CD4-positive, alpha-beta T cell (primary cell): ENCODE measurements around the gene RBP5. TPM values are rescaled to one million over a fixed set of nuclear protein-coding genes. Genes with fewer than 3 reads are reported as not detected.

Experiments
- ATAC-seq: fragments of 200-7000 bp; cut with Tn5 transposase; one replicate; pipeline ENCODE4 v1.10.0; 2022; ENCODE audit warnings: mild to moderate bottlenecking; ENCODE audit not compliant: poor library complexity
- CTCF ChIA-PET: fragments of 350-600 bp; sonication (Branson Sonifier 250); formaldehyde crosslinking; loops from one replicate; lab custom pipeline; 2021; ENCODE audit warnings: antibody characterized with exemption, inconsistent platforms; lab: Charles Lee
- POLR2A ChIA-PET: fragments of 350-600 bp; sonication (Branson Sonifier 250); formaldehyde crosslinking; loops from one replicate; lab custom pipeline; 2021; ENCODE audit warnings: antibody characterized with exemption, inconsistent platforms; lab: Charles Lee
- DNase-seq, 14 experiments: peaks; one replicate each; pipeline ENCODE4 v3.0.0-alpha.2; 2013 to 2020; ENCODE audit warnings: mixed read lengths in 2 of 14
- H3K27ac ChIP-seq, 2 donors: one replicate each; pipeline versions ENCODE4 v1.5.1 to v1.7.0; 2013; ENCODE audit warnings: low read length in 2 of 2, low read depth in 1 of 2, mild to moderate bottlenecking in 1 of 2
- H3K27me3 ChIP-seq, 2 experiments: 1 replicate in 1 of 2; 2 replicates in 1 of 2; pipeline versions ENCODE4 v1.6.1 to v1.7.0; 2013; ENCODE audit warnings: low read length in 2 of 2, control low read depth in 1 of 2, mild to moderate bottlenecking in 1 of 2, moderate library complexity in 1 of 2; ENCODE audit not compliant: insufficient read depth in 2 of 2, control insufficient read depth in 1 of 2
- H3K36me3 ChIP-seq: one replicate; pipeline ENCODE4 v1.6.1; 2013; ENCODE audit warnings: low read length, control low read depth; ENCODE audit not compliant: insufficient read depth
- H3K4me1 ChIP-seq: one replicate; pipeline ENCODE4 v1.6.1; 2013; ENCODE audit warnings: low read length, control low read depth; ENCODE audit not compliant: insufficient read depth
- H3K4me3 ChIP-seq: one replicate; pipeline ENCODE4 v1.5.1; 2013; ENCODE audit warnings: mild to moderate bottlenecking, low read length, moderate library complexity
- H3K9me3 ChIP-seq, 2 experiments: 1 replicate in 1 of 2; 2 replicates in 1 of 2; pipeline versions ENCODE4 v1.6.1 to v1.7.0; 2013; ENCODE audit warnings: low read length in 2 of 2, mild to moderate bottlenecking in 2 of 2, control low read depth in 1 of 2, moderate library complexity in 1 of 2; ENCODE audit not compliant: control insufficient read depth in 1 of 2, insufficient read depth in 1 of 2
- H3K27ac Mint-ChIP-seq: one replicate; pipeline ENCODE4 v1.8.0; 2020; ENCODE audit warnings: mixed read lengths
- H3K27me3 Mint-ChIP-seq: one replicate; pipeline ENCODE4 v1.8.0; 2021; ENCODE audit warnings: mixed read lengths
- H3K36me3 Mint-ChIP-seq: one replicate; pipeline ENCODE4 v1.8.0; 2021; ENCODE audit warnings: low read depth, mixed read lengths
- H3K4me1 Mint-ChIP-seq: one replicate; pipeline ENCODE4 v1.8.0; 2021; ENCODE audit warnings: low read depth, mixed read lengths
- H3K4me3 Mint-ChIP-seq: one replicate; pipeline ENCODE4 v1.8.0; 2020; ENCODE audit warnings: mild to moderate bottlenecking, mixed read lengths
- H3K9me3 Mint-ChIP-seq: one replicate; pipeline ENCODE4 v1.8.0; 2020; ENCODE audit warnings: mixed read lengths
- CTCF ChIP-seq: fragments of 200-600 bp; IDR thresholded peaks from one replicate; pipeline ENCODE4 v1.8.0; 2022; ENCODE audit warnings: antibody characterized with exemption, mild to moderate bottlenecking
- intact Hi-C, 2 experiments: fragments of 100-400 bp; cut with DNase I in 1 of 2; cut with micrococcal nuclease in 1 of 2; formaldehyde crosslinking; loops; one replicate each; pipeline versions ENCODE4 v1.15.1 to v1.9.0; 2023 to 2025; cut with DNase I, micrococcal nuclease
- total RNA-seq, 174 experiments: library from RNA in 2 of 174; stranded (reverse) in 2 of 174; gene quantifications; one replicate each; pipeline ENCODE4 v1.2.3 and lab custom pipeline; 2021 to 2026

Gene RBP5
- total RNA-seq, 2 experiments from 2014 or later = not detected

- no peaks in the 10 kb centered on the region for H3K27me3 ChIP-seq
- H3K9me3 ChIP-seq = no peaks in the 10 kb centered on the region
- H3K36me3 ChIP-seq = peaks cover 63% of the 10 kb centered on the region
- no peaks in the 10 kb centered on the region for H3K4me1 ChIP-seq
- peaks cover 77% of the 10 kb centered on the region for H3K36me3 Mint-ChIP-seq
- TF ChIP-seq CTCF = no peak
- intact Hi-C loops = loop anchor here (1.0 to 2.0 kb wide), 3 partner anchors 47 to 497 kb away; no protein-coding TSS in a partner anchor
- no peak overlapping the region for H3K4me3 ChIP-seq
- H3K4me1 Mint-ChIP-seq = no peaks in the 10 kb centered on the region
- H3K27ac ChIP-seq = no peak overlapping the region
- no peak for ATAC-seq
- no peaks in the 10 kb centered on the region for H3K27me3 Mint-ChIP-seq
- no peak for DNase-seq
- no peak overlapping the region for H3K27ac Mint-ChIP-seq
- POLR2A ChIA-PET = no interaction called here
- no peak overlapping the region for H3K4me3 Mint-ChIP-seq
- CTCF ChIA-PET = interaction anchor here (0.6 to 1.6 kb wide), 3 partner anchors 16 to 48 kb away, joined by 3 to 6 read pairs (median 3); partner anchors contain the start of gene PEX5
- H3K9me3 Mint-ChIP-seq = no peaks in the 10 kb centered on the region
These were observed 12.8 kb upstream of the RBP5 start for GRCh38 chr12:7141351-7142005.

GRCh38 chr12:7139200-7139599, 10.5 kb upstream of the RBP5 start:
- ChIA-PET POLR2A (no interaction called here), CTCF (no interaction called here)
- no peak overlapping the region for H3K4me3 Mint-ChIP-seq
- no peaks in the 10 kb centered on the region for H3K9me3 ChIP-seq
- no peak overlapping the region for H3K27ac Mint-ChIP-seq
- H3K36me3 ChIP-seq = peaks cover 74% of the 10 kb centered on the region
- ATAC-seq (no peak), DNase-seq (no peak)
- H3K4me1 Mint-ChIP-seq = no peaks in the 10 kb centered on the region
- no peaks in the 10 kb centered on the region for H3K27me3 ChIP-seq
- intact Hi-C loops = no loop called here
- no peak for TF ChIP-seq CTCF
- no peaks in the 10 kb centered on the region for H3K9me3 Mint-ChIP-seq
- H3K27me3 Mint-ChIP-seq = no peaks in the 10 kb centered on the region
- no peak overlapping the region for H3K27ac ChIP-seq
- H3K36me3 Mint-ChIP-seq = peaks cover 81% of the 10 kb centered on the region
- no peak overlapping the region for H3K4me3 ChIP-seq
- H3K4me1 ChIP-seq = no peaks in the 10 kb centered on the region

- Histone ChIP-seq H3K27ac (no peak overlapping the region), H3K27me3 (no peaks in the 10 kb centered on the region), H3K36me3 (peaks cover 79% of the 10 kb centered on the region), H3K4me3 (no peak overlapping the region), H3K4me1 (no peaks in the 10 kb centered on the region), H3K9me3 (no peaks in the 10 kb centered on the region)
- Mint-ChIP-seq H3K4me1 (peaks cover 2% of the 10 kb centered on the region), H3K27ac (no peak overlapping the region), H3K4me3 (no peak overlapping the region), H3K9me3 (no peaks in the 10 kb centered on the region), H3K36me3 (peaks cover 72% of the 10 kb centered on the region), H3K27me3 (no peaks in the 10 kb centered on the region)
- ATAC-seq (no peak), DNase-seq (no peak)
- CTCF ChIA-PET = no interaction called here
- POLR2A ChIA-PET = no interaction called here
- intact Hi-C loops = no loop called here
- no peak for TF ChIP-seq CTCF
These were observed 9.2 kb upstream of the RBP5 start for GRCh38 chr12:7137908-7138307.
